Measurements from ENCODE around the gene MTERF4.

The MTERF4 gene

GRCh38 chr2:241047253-241048010 lies 54.7 kb downstream of the MTERF4 start:
- H3K4me3 ChIP-seq (ENCODE audit: low read length), result no peak overlapping the region
- no peak overlapping the region for H3K27ac ChIP-seq (ENCODE audit: low read length)
- no CpG with 5 or more reads among the region's 6 CpGs for WGBS (ENCODE audit: insufficient coverage, insufficient read length)
- H3K27me3 ChIP-seq (ENCODE audit: control insufficient read depth, insufficient read depth, low read length), result no peaks in the 10 kb centered on the region
- no peaks in the 10 kb centered on the region for H3K36me3 ChIP-seq (ENCODE audit: control insufficient read depth, insufficient read depth, low read length)
- H3K9me3 ChIP-seq (ENCODE audit: control insufficient read depth, insufficient read depth, low read length), result no peaks in the 10 kb centered on the region
- no peaks in the 10 kb centered on the region; the same call in 1 of the 2 replicates for H3K4me1 ChIP-seq (ENCODE audit: control insufficient read depth, insufficient read depth, low read length)
- DNase-seq (ENCODE audit: low read depth, low spot score), result no peak

All from iPS DF 6.9 (cell line).